ENCODE measurements around the gene LBR.

DNA sequence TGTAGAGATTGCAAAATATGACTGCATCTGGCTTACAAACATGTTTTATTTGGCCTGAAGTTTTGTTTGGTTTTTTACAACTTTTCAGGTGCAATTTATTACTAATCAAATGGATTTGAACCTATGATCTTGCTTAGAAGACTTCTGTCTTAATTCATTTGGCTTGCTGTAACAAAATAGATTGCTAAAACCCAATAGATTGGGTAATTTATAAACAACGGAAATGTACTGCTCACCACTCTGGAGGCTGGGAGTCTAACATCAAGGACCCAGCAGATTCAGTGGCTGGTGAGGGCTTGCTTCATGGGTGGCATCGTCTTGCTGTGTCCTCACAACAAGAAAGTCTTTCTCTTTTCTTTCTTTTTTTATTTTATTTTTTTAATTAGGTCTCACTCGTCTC lies 72.9 kb downstream of the LBR start:
- TF ChIP-seq, protein P1, sequence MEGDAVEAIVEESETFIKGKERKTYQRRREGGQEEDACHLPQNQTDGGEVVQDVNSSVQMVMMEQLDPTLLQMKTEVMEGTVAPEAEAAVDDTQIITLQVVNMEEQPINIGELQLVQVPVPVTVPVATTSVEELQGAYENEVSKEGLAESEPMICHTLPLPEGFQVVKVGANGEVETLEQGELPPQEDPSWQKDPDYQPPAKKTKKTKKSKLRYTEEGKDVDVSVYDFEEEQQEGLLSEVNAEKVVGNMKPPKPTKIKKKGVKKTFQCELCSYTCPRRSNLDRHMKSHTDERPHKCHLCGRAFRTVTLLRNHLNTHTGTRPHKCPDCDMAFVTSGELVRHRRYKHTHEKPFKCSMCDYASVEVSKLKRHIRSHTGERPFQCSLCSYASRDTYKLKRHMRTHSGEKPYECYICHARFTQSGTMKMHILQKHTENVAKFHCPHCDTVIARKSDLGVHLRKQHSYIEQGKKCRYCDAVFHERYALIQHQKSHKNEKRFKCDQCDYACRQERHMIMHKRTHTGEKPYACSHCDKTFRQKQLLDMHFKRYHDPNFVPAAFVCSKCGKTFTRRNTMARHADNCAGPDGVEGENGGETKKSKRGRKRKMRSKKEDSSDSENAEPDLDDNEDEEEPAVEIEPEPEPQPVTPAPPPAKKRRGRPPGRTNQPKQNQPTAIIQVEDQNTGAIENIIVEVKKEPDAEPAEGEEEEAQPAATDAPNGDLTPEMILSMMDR (IDR thresholded peaks at IDR 0.05): no peak
- no peak for TF ChIP-seq POLR2A (IDR thresholded peaks at IDR 0.05)
- no peak for TF ChIP-seq POLR2AphosphoS5 (IDR thresholded peaks at IDR 0.05; ENCODE audit: insufficient read depth in 1 of 2, low read depth in 1 of 2)
